DLD1 (cell line): ENCODE results near the gene FCHO2.

Source experiments
- in situ Hi-C: cut with HindIII; loops from 2 replicates; pipeline ENCODE4 v1.10.0; 2017; ENCODE audit warnings: low sequenced_read_pairs

FCHO2 gene

GRCh38 chr5:73110190-73110589 lies 154.3 kb downstream of the FCHO2 start:
- in situ Hi-C loops = no loop called here

- in situ Hi-C loops = no loop called here
Observed at GRCh38 chr5:73111536-73111935, 155.7 kb downstream of the FCHO2 start.

- in situ Hi-C loops = no loop called here
Observed at GRCh38 chr5:73112359-73112758, 156.5 kb downstream of the FCHO2 start.

DNA sequence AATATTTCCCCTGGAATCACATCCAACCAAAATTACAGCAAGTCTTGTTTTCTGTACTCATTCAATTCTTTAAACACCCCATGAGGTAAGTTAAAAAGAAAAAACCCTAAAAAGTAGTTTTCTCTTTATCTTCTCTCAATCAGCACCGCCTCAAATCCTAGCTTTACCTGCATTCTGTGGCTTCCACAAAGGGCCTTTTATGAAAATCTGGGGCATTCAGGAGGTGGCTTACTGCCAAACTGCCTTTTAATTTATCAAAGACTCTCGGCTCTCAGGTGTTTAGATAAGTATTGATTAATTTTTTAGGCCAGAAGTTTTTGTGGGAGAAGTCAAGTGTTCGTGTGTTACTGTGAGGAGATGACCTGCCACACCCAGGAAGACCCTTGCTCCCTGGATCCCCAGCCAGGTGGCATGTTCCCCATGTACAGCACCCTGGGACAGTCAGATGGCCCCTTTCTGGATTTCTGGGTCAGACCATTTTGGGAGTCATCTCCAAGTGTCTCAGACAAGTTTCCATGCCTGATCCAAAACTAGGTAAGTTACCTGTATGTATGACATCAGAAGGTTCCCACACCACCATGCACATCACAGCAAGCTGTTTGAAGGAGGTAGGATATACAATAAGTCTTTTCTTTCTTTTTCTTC lies 158.3 kb downstream of the FCHO2 start:
- in situ Hi-C loops = no loop called here

- in situ Hi-C loops = no loop called here
Observed at GRCh38 chr5:73115399-73116051, 159.7 kb downstream of the FCHO2 start.

GRCh38 chr5:73116506-73116905 lies 160.7 kb downstream of the FCHO2 start:
- in situ Hi-C loops = no loop called here

GRCh38 chr5:73117088-73117740 lies 161.4 kb downstream of the FCHO2 start:
- in situ Hi-C loops = no loop called here

GRCh38 chr5:73118391-73118973 lies 162.6 kb downstream of the FCHO2 start:
- in situ Hi-C loops = no loop called here

- in situ Hi-C loops = no loop called here
Observed at GRCh38 chr5:73119451-73120157, 163.8 kb downstream of the FCHO2 start.

- in situ Hi-C loops = no loop called here
Observed at GRCh38 chr5:73120222-73121118, 164.6 kb downstream of the FCHO2 start, which contains the start of gene TMEM171. TSS of gene TMEM171 (plus strand) at chr5:73120575. CDS start at chr5:73123374, 2,799 bp downstream.

DNA sequence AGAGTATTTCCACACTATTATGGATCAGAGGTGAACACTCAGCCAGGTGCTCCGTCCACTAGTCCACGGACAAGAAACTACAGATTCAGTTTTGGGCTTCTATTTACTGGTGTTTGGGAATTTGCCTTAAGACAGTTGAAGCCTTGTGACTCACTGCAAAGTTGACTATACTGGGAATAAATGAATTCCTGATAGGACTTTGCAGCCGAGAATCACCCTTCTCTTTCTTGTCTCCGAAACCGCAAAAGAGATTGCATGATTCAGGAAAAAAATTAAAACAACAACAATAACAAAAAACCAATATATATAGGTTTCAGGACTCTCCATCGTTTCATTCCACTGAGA lies 165.2 kb downstream of the FCHO2 start:
- in situ Hi-C loops = no loop called here

DNA sequence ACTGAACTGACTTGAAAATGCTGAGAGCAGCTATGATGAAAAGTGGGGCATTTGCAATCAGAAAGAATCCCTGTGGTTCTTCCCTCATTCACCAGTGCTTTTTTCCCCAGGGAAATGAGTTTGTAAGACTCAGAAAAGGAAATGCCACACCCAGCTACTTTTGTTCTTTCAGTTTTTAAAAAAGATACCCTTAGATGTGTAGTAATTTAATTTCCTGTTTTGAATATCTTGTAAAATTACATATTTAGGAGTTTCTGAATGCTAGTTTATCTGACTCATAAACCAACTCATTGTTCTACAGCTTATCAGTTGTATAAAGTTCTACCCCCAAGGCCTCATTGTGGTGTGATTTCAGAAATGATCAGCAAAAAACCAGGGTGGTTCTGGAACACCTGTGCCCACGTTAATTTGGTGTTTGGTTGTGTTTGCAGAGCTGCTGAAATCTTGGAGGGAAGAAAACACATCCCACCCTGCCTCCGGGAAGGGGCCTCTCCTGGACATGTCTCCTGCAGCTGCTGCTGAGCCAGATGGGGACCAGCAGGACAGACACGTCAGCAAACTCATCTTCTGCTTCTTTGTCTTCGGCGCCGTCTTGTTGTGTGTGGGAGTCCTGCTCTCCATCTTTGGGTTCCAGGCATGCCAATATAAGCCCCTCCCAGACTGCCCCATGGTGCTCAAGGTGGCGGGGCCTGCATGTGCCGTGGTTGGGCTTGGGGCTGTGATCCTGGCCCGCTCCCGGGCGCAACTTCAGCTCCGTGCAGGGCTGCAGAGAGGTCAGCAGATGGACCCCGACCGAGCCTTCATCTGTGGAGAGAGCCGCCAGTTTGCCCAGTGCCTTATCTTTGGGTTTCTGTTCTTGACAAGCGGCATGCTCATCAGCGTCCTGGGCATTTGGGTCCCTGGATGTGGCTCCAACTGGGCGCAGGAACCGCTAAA lies 167.3 kb downstream of the FCHO2 start:
- in situ Hi-C loops = no loop called here

DNA sequence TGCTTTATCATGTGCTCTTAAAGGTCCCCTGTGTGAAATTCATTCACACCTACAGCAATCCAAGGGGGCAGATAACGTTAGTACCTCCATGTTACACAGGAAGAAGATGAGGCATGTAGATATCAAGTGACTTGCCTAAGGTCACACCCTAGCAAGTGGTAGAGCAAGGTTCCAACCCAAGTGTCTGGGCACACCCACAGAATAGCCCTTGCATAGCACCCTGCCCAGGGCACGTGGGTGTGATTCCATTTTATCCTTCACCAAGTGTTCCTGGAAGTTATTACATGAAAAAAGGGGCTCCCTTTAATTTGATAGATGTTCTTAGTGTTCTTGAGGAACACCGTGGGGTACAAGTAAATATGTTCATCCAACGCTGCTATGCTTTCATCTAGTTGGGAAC lies 169.4 kb downstream of the FCHO2 start:
- in situ Hi-C loops = no loop called here

DNA sequence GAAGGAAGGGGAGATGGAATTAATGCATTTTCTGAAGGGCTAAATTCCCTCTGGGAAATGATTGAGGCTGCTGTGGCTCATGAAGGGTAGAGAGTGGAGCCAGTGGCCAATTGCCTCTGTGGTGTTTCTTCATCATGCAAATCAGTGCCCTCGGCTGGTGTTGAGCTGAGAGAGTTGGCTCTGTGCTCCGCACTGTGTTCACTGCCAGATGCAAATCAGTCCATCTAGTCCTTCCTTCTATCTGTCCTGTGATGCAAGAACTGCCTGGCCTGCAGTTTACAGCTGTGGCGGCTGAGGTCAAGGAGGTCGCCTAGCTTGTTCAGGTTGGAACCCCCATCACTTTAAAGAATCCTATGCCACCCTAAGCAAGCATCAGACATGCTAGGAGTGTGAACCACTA lies 170.5 kb downstream of the FCHO2 start:
- in situ Hi-C loops = no loop called here

DNA sequence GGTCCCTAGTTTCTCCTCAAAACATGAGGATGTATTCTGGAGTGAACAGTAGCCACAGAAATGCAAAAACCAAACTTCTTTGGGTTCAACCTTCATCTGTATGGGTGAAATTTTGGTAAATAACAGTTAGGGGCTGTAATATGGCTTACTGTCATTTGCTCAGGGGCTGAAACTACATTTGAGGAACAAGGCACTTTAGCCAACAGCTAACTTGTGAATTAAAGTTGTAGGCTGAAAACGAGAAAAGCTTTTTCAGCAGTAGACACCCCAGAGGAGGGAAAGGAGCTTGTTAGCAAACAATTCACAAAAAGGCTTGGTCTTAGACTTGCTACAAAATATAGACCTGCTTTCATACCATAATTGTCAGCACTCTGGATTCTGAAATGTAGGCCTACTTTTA lies 171.1 kb downstream of the FCHO2 start:
- in situ Hi-C loops = no loop called here

DNA sequence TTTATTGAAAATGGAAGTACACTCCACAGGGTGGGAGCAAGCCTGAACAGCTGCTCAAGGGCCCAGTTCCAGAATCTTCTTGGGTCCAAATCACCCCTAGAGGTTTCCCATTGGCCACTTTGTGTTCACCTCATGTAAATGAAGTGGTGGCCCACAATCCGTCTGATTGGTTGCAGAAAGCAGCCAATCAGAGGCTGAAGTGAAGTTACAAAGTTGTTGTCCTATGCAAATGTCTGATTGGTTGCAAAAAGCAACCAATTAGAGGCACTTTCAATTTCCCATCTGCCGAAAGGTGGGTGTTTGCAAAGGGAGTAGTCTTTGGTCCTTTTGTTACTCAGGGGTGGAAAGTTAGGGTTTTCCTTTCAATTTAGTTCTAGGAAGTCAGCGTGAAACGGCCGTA lies 173.3 kb downstream of the FCHO2 start:
- in situ Hi-C loops = no loop called here

GRCh38 chr5:73130811-73131210 lies 175.0 kb downstream of the FCHO2 start:
- in situ Hi-C loops = no loop called here

- in situ Hi-C loops = no loop called here
Observed at GRCh38 chr5:73131711-73132425, 176.0 kb downstream of the FCHO2 start.

DNA sequence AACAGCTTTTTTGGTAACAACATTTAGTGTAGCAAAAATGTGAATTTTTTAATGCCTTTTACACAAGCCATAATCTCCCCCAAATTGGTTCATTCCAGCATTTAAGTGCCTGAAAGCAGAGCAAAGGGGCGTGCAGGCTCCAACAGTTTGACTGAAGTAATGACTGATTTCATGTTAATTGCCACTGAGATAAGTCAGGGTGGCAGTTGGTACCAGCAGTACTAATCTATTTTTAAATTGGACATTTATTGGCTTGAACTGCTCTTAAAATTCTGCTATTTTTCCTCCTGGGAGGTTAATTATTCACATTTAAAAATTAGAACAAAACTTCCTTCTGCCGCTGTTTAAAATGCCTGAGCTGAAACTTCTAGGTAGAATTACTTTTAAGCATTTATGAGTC lies 176.9 kb downstream of the FCHO2 start:
- in situ Hi-C loops = no loop called here
